Hindlimb muscle (tissue), 1 donor: Measurements from ENCODE around the gene VCX3A. TPM values are rescaled to one million over a fixed set of nuclear protein-coding genes. Genes with fewer than 3 reads are reported as not detected.
"Not testable (repeated sequence)": the region's sequence is repeated elsewhere in the genome, so short reads cannot be mapped to it uniquely, and the experiment has no call there.

Experiments
- DNase-seq: peaks from one replicate; pipeline ENCODE4 v3.0.0-alpha.2; 2013
- polyA plus RNA-seq: library from polyadenylated mRNA; unstranded; fragments of 120-200 nt; gene quantifications from one replicate; pipeline ENCODE4 v1.2.1, GENCODE V29; 2013; ENCODE audit not compliant: insufficient read length

VCX3A gene
- polyA plus RNA-seq: not detected

GRCh38 chrX:6535018-6535417 lies at the start of gene VCX3A:
Gene VCX3A, minus strand, starts transcription at chrX:6535118. Its CDS starts 621 bp downstream, at chrX:6534497.
- not testable (repeated sequence) for DNase-seq

DNA sequence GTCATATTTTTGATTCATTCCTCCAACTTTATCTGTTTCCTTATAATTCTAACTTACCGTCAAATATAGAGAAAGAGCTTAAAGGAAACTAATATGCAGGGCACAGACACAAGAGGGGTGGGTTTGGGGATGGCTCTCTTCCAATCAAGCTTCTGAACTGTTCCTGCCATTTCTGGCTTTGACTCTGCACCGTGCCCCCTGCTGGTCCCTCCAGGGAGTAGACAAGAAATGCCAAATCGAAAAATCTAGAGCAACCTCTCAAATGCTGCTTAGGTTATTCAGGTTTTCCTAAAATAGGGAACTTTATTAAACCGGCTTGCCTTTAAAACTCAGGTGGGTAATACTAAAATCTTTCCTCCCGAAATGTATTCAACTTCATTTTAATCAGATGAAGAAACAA lies 39.8 kb upstream of the VCX3A start:
- DNase-seq: no peak

DNA sequence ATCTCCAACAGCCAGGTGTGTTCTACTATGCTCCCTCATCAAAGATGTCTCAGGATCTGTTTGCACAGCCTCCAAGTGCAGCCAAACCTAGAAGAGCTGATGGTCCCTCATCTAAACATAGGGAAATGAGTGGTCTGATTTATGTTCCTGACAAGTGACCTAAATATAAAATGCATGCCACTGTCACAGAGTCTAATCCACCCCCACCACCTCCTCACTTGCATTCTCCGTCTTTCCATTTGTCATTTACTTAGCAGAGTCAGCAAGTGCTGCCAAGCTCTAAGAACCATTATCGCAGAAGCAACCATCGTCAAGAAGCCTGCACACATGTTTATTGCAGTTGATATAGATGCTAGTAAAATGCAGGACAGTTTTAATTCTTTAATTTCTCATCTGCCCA lies 33.1 kb upstream of the VCX3A start:
- DNase-seq: no peak

DNA sequence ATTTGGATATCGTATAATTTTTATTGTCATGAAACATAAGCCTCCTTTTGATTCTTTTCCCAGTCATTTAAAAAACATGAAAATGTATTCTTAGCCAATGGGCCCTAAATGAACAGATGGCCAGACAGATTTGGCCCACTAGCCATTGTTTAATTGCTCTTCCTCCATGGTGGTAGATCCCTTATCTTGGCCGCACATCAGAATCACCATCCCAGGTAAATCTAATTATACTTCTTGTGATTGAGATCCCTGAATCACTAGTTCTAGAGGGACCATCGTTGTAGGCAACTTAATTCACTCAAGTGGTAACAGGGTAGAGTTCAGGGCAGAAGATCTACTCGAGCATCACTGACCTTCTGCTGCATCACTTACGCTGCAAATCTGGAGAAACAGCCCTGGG lies 24.1 kb upstream of the VCX3A start:
- DNase-seq: no peak

GRCh38 chrX:6557690-6558089 lies 22.8 kb upstream of the VCX3A start:
- no peak for DNase-seq

GRCh38 chrX:6550999-6551398 lies 16.1 kb upstream of the VCX3A start:
- DNase-seq: no peak

DNA sequence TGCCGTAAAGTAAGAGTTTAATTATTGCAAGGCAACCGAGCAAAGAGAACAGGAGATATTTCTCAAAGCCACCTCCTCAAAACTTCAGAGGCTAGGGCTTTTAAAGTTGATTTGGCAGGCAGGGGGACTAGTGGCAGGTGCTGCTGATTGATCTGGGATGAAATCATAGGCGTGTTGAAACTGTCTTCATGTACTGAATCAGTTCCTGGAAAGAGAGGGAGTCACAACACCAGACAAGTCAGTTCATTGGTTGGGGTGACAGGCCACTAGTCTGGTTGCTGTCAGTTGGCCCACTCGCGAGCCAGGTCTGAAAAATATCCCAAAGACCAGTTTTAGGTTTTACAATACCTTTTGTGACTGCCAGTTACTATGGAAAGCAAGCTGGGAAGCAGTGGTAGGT lies 10.8 kb upstream of the VCX3A start:
- no peak for DNase-seq

GRCh38 chrX:6526564-6527136 lies 8.3 kb downstream of the VCX3A start:
- DNase-seq: no peak

DNA sequence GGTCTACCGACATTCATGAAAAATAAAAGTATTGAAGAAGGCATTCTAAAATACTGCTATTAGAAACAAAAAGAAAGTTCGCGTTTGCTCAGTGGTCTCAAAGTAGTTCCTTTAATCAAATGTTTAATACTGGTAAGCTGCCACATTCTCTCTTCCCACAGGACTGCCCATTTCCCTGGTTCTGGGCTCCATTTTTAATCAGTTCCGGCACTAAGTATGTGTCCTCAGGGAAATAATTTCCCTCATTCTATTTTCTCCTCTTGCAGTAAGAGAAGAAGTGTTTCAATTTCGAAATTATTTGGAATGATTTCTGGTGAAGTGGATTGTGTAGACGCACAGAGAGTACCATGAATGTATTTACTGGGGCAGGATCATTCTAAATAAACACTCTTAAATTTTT lies 17.5 kb downstream of the VCX3A start:
- DNase-seq: no peak

GRCh38 chrX:6506444-6506843 lies 28.5 kb downstream of the VCX3A start:
- DNase-seq: no peak

DNA sequence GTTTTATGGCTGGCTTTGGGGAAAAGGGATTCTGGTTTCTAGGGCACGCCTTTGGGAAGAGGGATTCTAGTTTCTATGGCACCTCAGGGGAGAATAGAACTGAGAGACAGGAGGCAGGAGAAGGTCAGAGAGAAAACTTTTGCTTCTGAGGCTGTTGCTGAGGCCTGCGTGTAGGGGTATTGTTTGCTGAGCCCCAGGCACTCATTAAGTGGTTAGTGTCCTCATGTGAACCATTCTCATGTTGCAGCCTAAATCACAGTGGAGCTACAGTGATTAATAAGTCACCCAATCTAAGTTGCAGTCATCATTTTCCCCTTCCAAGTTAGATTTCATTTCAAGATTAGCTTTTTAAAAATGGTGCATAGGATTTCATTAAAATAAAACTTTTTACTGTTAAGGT lies 29.0 kb downstream of the VCX3A start:
- no peak for DNase-seq

GRCh38 chrX:6500719-6501118 lies 34.2 kb downstream of the VCX3A start:
- DNase-seq: no peak

GRCh38 chrX:6498324-6498723 lies 36.6 kb downstream of the VCX3A start:
- no peak for DNase-seq
